Measurements from ENCODE around the gene UBTF.

The UBTF gene

GRCh38 chr17:44213403-44214229 lies 5.9 kb downstream of the UBTF start:
- DNase-seq = no peak

- no peak for DNase-seq
Observed at GRCh38 chr17:44212507-44213402, 6.7 kb downstream of the UBTF start.

GRCh38 chr17:44211281-44212265 lies 7.9 kb downstream of the UBTF start:
- no peak for DNase-seq

- DNase-seq = peak; percentile 87
Observed at GRCh38 chr17:44210342-44211192, 8.9 kb downstream of the UBTF start.

GRCh38 chr17:44209786-44210341 lies 9.6 kb downstream of the UBTF start:
- no peak for DNase-seq

- DNase-seq = no peak
Observed at GRCh38 chr17:44207743-44208142, 11.7 kb downstream of the UBTF start.

GRCh38 chr17:44207319-44207718 lies 12.2 kb downstream of the UBTF start:
- no peak for DNase-seq

- DNase-seq = no peak
Observed at GRCh38 chr17:44206825-44207155, 12.7 kb downstream of the UBTF start.

- DNase-seq = no peak
Observed at GRCh38 chr17:44205962-44206824, 13.3 kb downstream of the UBTF start.

- DNase-seq = no peak
Observed at GRCh38 chr17:44204441-44204882, 15.0 kb downstream of the UBTF start.

GRCh38 chr17:44203731-44204440 lies 15.6 kb downstream of the UBTF start:
- no peak for DNase-seq

- no peak for DNase-seq
Observed at GRCh38 chr17:44202756-44203155, 16.7 kb downstream of the UBTF start.

GRCh38 chr17:44200478-44201155 lies 18.9 kb downstream of the UBTF start:
- DNase-seq = no peak

- DNase-seq = peak; percentile 99
Observed at GRCh38 chr17:44199553-44200477, 19.7 kb downstream of the UBTF start, which contains the start of gene ATXN7L3. Gene ATXN7L3, minus strand, starts transcription at chr17:44199884. Its CDS starts 1,814 bp downstream, at chr17:44198070.

GRCh38 chr17:44198721-44199552 lies 20.5 kb downstream of the UBTF start:
- peak; percentile 45 for DNase-seq

GRCh38 chr17:44197980-44198720 lies 21.3 kb downstream of the UBTF start:
- DNase-seq = no peak

Measured in activated CD4-positive, alpha-beta T cell treated with anti-CD3 and anti-CD28 coated beads for 1 hour (primary cell).